Vagina (tissue), 2 donors: ENCODE data around the gene ELAVL3.

Experiments used
- CTCF ChIP-seq, 3 experiments: fragments of 450-650 bp in 2 of 3; fragments of 200-600 bp in 1 of 3; sonication (generic) in 1 of 3; IDR thresholded peaks; one replicate each; pipeline ENCODE4 v1.5.1; 2017 to 2019; ENCODE audit warnings: antibody characterized with exemption in 3 of 3, mild to moderate bottlenecking in 2 of 3, moderate library complexity in 2 of 3
- POLR2A ChIP-seq, 2 donors: fragments of 450-650 bp; IDR thresholded peaks; one replicate each; pipeline ENCODE4 v1.6.1; 2017; ENCODE audit warnings: antibody characterized with exemption in 2 of 2, mild to moderate bottlenecking in 2 of 2, moderate library complexity in 2 of 2
- POLR2AphosphoS5 ChIP-seq, 2 donors: sonication (generic); formaldehyde crosslinking; IDR thresholded peaks; one replicate each; pipeline ENCODE4 v1.9.0; 2017; ENCODE audit warnings: antibody characterized with exemption in 2 of 2, mild to moderate bottlenecking in 2 of 2, low read depth in 1 of 2; ENCODE audit not compliant: insufficient read depth in 1 of 2

- peak; percentile 77 to 99 (median 91) for TF ChIP-seq CTCF (IDR thresholded peaks at IDR 0.05)
- peak; percentile 97 to 100 for TF ChIP-seq POLR2AphosphoS5 (IDR thresholded peaks at IDR 0.05; ENCODE audit: insufficient read depth in 1 of 2, low read depth in 1 of 2)
- no peak for TF ChIP-seq POLR2A (IDR thresholded peaks at IDR 0.05)
Observed at GRCh38 chr19:11435057-11435832, 45.6 kb downstream of the ELAVL3 start, which contains the start of the genes ODAD3 and PRKCSH.
